ENCODE data around the gene ENOX2.
A peak's percentile ranks its signal among the peaks of the same experiment; 100 is the strongest.
"Not testable (repeated sequence)": the region's sequence is repeated elsewhere in the genome, so short reads cannot be mapped to it uniquely, and the experiment has no call there.

Gene ENOX2

DNA sequence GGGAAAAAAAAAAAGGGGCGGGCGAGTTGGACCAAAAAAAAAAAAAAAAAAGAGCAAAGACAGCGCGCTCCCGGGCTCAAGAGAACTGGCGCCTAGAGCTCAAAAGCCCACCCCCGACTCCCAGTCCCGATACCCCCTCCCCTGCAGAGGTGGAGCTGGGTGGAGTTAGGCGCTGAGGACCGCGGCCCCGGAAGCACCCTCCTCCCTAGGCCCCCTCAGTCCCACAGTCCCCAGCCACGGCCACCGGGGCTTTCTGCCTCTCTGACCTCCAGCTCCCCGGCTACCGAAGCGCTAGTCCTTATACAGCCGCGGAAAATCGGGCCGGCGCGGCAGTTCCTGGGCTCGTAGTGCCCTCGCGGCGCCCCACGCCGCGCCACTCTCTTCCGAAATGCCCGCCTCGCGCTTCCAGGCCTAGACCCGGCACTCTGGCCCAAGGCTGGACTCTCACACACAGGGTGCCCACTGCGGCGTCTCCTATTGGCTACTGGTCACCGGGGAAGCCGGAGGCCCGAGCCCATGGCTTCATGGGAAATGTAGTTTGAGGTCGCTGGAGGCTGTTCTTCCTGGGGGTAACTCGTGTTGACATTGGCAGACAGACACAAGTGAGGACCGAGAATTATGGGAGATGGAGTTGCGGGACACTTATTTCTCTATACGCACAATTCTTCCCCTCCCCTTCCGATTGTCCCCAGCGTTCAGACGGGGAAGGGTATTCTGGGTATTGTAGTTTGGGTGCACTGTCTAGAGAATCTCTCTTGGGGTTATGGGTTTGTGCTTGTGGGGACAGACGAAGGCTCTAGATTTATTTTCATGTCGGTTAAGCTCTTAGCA is at the start of gene ENOX2:
Gene ENOX2 (minus strand): TSS at position 427 of the 831 bp plus-strand sequence. CDS start 199,993 bp downstream, outside the sequence.
- peak; percentile 88 for DNase-seq (ENCODE audit: low spot score)

DNA sequence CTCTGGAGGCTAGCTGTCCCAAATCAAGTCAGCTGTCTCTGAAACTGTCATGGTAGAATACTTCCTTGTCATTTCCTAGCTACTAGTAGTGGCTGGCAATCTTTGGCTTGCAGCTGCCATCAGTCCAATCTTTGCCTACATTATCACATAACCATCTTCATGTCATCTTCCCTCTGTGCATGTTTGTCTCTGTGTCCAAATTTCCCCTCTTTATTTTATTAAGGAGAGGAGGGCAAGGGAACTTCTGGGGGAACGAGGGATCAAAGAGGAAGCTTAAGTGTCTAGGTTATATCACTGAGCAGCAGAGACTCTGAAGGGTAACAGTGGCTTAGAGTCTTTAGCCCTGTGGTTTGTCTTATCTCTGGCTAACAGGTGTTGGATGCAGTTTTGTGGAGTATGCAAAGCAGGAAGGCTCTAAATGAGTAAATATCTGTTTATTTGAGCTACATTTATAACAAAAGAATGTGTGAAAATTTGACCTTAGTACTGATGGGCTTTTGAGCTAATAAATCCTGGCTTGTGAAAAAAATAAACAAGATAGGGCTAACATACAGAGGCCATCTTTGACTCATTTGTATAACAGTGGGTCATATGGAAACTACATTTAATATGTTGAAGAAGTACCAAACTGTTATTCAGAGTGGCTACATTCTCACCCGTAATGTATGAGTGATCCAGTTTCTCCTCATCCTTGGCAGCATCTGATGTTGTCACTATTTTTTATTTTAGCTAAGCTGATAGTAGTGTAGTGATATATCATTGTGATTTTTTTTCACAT is 49.4 kb upstream of the ENOX2 start:
- DNase-seq (ENCODE audit: low spot score), result no peak

GRCh38 chrX:130944230-130944629 is 41.2 kb upstream of the ENOX2 start:
- DNase-seq (ENCODE audit: low spot score), result no peak

GRCh38 chrX:130937101-130937500 is 34.1 kb upstream of the ENOX2 start:
- DNase-seq (ENCODE audit: low spot score), result no peak

GRCh38 chrX:130933358-130933757 is 30.3 kb upstream of the ENOX2 start:
- no peak for DNase-seq (ENCODE audit: low spot score)

DNA sequence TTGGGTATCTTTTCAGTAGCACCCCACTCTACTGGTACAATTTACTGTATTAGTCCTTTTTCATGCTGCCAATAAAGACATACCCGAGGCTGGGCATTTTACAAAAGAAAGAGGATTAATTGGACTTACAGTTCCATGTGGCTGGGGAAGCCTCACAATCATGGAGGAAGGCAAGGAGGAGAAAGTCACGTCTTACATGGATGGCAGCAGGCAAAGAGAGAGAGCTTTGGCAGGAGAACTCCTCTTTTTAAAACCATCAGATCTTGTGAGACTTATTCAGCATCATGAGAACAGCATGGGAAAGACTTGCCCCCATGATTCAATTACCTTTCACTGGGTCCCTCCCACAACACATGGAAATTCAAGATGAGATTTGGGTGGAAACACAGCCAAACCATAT is 17.4 kb upstream of the ENOX2 start:
- DNase-seq (ENCODE audit: low spot score), result not testable (repeated sequence)

- not testable (repeated sequence) for DNase-seq (ENCODE audit: low spot score)
Observed at GRCh38 chrX:130919676-130920075, 16.7 kb upstream of the ENOX2 start.

GRCh38 chrX:130918498-130918897 is 15.5 kb upstream of the ENOX2 start:
- not testable (repeated sequence) for DNase-seq (ENCODE audit: low spot score)

GRCh38 chrX:130916636-130917422 is 13.8 kb upstream of the ENOX2 start:
- DNase-seq (ENCODE audit: low spot score), result peak; percentile 37

GRCh38 chrX:130915302-130915701 is 12.3 kb upstream of the ENOX2 start:
- DNase-seq (ENCODE audit: low spot score), result no peak

- no peak for DNase-seq (ENCODE audit: low spot score)
Observed at GRCh38 chrX:130909469-130910136, 6.6 kb upstream of the ENOX2 start.

DNA sequence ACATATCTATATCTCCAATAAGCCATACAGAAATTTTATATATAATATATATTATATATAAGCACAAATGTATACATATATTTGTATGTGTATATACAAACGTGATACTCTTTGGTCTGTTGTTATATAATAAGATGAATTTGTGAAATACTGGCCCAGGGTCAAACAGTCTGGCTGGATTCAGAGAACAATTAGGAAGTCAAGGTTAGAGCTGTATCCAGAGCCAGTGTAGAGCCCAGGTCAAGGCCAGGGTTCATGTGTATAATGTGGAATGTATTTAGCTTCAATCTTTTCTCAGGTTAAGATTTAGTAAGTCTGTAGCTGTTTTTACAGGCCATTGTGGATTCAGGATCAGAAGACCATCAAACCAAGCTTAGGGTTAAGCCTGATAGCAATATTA is 3.8 kb upstream of the ENOX2 start:
- DNase-seq (ENCODE audit: low spot score), result no peak

GRCh38 chrX:130902446-130902782 is 595 bp downstream of the ENOX2 start:
- no peak for DNase-seq (ENCODE audit: low spot score)

GRCh38 chrX:130896802-130897501 is 6.1 kb downstream of the ENOX2 start:
- DNase-seq (ENCODE audit: low spot score), result no peak

DNA sequence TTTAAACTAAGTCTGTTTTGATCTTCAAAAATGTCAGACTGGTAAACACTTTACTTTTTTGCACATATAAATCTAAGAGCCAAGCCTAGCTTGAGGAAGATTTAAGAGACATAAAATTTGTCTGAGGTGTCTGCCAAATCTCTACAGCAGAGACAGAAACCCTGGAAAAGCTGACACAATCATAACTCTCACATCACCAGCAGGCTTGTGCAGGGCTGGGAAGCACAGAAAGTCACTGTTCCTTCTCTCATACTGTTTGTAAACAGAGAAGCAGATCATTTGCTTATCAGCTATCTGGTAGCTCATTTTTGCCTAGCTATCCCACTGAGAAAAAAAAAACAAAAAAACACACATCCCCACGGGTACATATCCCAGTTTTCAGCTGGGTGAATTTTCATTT is 7.0 kb downstream of the ENOX2 start:
- no peak for DNase-seq (ENCODE audit: low spot score)

GRCh38 chrX:130895299-130895698 is 7.7 kb downstream of the ENOX2 start:
- no peak for DNase-seq (ENCODE audit: low spot score)

GRCh38 chrX:130893356-130894085 is 9.5 kb downstream of the ENOX2 start:
- no peak for DNase-seq (ENCODE audit: low spot score)

GRCh38 chrX:130887376-130887775 is 15.6 kb downstream of the ENOX2 start:
- DNase-seq (ENCODE audit: low spot score), result no peak

DNA sequence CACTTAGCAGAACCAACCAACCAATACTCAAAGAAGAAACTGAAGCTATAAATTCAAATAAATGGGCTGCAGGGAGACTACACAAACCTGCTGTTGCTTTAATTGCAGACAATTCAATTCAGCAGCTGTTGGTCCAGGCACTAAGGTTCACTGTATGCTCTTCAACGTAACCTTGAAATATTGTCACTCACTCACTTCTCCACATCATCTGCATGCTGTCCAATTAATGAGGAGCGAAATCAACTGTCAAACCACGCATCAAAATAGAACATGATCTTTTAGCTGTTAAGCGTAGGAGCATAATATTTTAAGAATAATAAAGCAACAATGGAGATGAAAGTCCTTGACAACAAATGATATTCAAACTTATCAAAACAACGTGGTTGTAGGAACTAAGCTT is 17.0 kb downstream of the ENOX2 start:
- no peak for DNase-seq (ENCODE audit: low spot score)

DNA sequence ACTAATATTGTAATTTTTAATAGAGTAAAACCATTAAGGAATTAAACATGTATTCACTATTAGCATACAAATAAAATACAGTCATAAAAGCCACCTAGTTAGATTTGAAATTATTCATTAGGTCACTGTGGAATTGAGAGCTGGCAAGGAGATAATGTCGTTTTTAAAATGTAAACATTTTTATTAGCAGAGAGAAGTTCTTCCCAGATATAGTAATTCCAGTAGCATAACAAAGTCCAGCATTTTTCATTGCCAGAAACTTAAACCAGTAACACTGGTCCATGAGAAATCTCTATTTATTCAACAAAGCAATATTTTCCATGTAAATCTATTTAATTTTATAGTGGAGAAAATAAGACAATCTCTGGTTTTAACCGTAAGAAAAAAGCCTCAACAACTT is 17.5 kb downstream of the ENOX2 start:
- no peak for DNase-seq (ENCODE audit: low spot score)

- DNase-seq (ENCODE audit: low spot score), result no peak
Observed at GRCh38 chrX:130884627-130885026, 18.4 kb downstream of the ENOX2 start.

Measured in CD4-positive, alpha-beta T cell treated with Interleukin-15 for 4 hours (primary cell).